Vagina (tissue), 2 donors: Measurements from ENCODE around the gene RIOX2.

Experiments
- POLR2A ChIP-seq, 2 donors: fragments of 450-650 bp; IDR thresholded peaks; one replicate each; pipeline ENCODE4 v1.6.1; 2017; ENCODE audit warnings: antibody characterized with exemption in 2 of 2, mild to moderate bottlenecking in 2 of 2, moderate library complexity in 2 of 2
- POLR2AphosphoS5 ChIP-seq, 2 donors: sonication (generic); formaldehyde crosslinking; IDR thresholded peaks; one replicate each; pipeline ENCODE4 v1.9.0; 2017; ENCODE audit warnings: antibody characterized with exemption in 2 of 2, mild to moderate bottlenecking in 2 of 2, low read depth in 1 of 2; ENCODE audit not compliant: insufficient read depth in 1 of 2
- TF ChIP-seq, protein P1 (sequence below), 3 experiments: fragments of 450-650 bp in 2 of 3; fragments of 200-600 bp in 1 of 3; sonication (generic) in 1 of 3; IDR thresholded peaks; one replicate each; pipeline ENCODE4 v1.5.1; 2017 to 2019; ENCODE audit warnings: antibody characterized with exemption in 3 of 3, mild to moderate bottlenecking in 2 of 3, moderate library complexity in 2 of 3

DNA sequence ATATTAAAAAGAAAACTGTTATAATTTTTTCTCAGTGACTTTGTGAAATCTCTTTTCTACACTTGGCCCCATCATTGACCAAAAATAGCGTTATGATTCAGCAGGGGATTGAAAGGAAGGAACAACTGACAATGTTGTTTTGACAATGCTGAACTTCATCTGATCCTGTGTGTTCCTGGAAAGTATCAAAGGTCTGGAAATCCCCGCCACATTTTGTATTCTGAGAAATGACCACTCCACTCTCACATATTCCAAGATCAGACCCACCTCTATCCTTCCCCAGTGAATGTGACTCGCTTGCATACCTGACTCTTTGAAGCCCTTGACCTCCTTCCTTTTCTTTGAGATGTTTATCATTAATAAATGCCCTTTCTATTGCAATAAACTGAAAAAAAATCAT is 9.7 kb upstream of the RIOX2 start:
- no peak for TF ChIP-seq POLR2A (IDR thresholded peaks at IDR 0.05)
- TF ChIP-seq, protein P1, sequence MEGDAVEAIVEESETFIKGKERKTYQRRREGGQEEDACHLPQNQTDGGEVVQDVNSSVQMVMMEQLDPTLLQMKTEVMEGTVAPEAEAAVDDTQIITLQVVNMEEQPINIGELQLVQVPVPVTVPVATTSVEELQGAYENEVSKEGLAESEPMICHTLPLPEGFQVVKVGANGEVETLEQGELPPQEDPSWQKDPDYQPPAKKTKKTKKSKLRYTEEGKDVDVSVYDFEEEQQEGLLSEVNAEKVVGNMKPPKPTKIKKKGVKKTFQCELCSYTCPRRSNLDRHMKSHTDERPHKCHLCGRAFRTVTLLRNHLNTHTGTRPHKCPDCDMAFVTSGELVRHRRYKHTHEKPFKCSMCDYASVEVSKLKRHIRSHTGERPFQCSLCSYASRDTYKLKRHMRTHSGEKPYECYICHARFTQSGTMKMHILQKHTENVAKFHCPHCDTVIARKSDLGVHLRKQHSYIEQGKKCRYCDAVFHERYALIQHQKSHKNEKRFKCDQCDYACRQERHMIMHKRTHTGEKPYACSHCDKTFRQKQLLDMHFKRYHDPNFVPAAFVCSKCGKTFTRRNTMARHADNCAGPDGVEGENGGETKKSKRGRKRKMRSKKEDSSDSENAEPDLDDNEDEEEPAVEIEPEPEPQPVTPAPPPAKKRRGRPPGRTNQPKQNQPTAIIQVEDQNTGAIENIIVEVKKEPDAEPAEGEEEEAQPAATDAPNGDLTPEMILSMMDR (IDR thresholded peaks at IDR 0.05): no peak
- no peak for TF ChIP-seq POLR2AphosphoS5 (IDR thresholded peaks at IDR 0.05; ENCODE audit: insufficient read depth in 1 of 2, low read depth in 1 of 2)
